ENCODE measurements around the gene B4GALT1.

DNA sequence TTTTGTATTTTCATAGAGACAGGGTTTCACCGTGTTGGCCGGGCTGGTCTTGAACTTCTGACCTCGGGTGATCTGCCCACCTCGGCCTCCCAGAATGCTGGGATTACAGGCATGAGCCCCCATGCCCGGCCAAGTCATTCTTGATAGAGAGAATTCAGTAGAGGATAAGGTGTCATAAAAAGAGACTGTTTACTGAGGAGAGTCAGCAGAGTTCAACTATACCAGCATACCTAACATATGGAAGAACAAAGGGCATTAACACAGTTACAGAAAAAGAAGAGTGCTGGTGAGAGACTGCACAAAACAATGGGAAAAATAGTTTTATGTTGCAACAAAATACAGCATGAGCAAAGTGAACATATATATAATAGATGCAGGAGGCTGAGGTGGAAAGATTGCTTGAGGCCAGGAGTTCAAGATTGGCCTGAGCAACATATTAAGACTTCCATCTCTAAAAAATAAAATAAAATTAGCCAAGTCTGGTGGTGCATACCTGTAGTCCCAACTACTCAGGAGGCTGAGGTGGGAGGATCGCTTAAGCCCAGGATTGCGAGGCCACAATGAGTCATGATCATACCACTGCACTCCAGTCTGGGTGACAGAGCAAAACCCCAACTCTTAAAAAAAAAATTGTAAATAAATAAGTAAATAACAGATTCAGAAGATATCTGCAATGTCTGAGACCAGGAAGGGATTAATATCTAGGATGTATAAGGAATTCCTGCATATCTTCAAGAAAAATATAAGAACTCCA, 19.5 kb downstream of the B4GALT1 start:
- no peak for TF ChIP-seq EZH2 (IDR thresholded peaks at IDR 0.05; ENCODE audit: insufficient read depth, poor library complexity, severe bottlenecking)
- no peak for TF ChIP-seq EZH2phosphoT487 (IDR thresholded peaks at IDR 0.05; ENCODE audit: insufficient read depth, low read depth)
